SJCRH30 (cell line): ENCODE measurements around the gene TRRAP. TPM values are rescaled to one million over a fixed set of nuclear protein-coding genes. Genes with fewer than 3 reads are reported as not detected.
"Not testable (repeated sequence)": the region's sequence is repeated elsewhere in the genome, so short reads cannot be mapped to it uniquely, and the experiment has no call there.

Experiments
- DNase-seq, 2 experiments: peaks; one replicate each; pipeline ENCODE4 v3.0.0-alpha.2; 2015 to 2020
- H3K27ac ChIP-seq: fragments of 250-450 bp; sonication (Bioruptor Pico); 2 replicates; pipeline ENCODE4 v1.5.1; 2020; ENCODE audit warnings: mild to moderate bottlenecking, moderate library complexity
- H3K27me3 ChIP-seq: fragments of 250-450 bp; sonication (Bioruptor Pico); 2 replicates; pipeline ENCODE4 v1.5.1; 2020; ENCODE audit warnings: mild to moderate bottlenecking, moderate library complexity
- H3K36me3 ChIP-seq: fragments of 250-450 bp; sonication (Bioruptor Pico); 2 replicates; pipeline ENCODE4 v1.5.1; 2020; ENCODE audit warnings: mild to moderate bottlenecking, moderate library complexity
- H3K4me1 ChIP-seq: fragments of 250-450 bp; sonication (Bioruptor Pico); 2 replicates; pipeline ENCODE4 v1.5.1; 2020; ENCODE audit warnings: mild to moderate bottlenecking, moderate library complexity
- H3K4me3 ChIP-seq: fragments of 250-450 bp; sonication (Bioruptor Pico); 2 replicates; pipeline ENCODE4 v1.5.1; 2020; ENCODE audit warnings: mild to moderate bottlenecking, moderate library complexity
- H3K9me3 ChIP-seq: fragments of 250-450 bp; sonication (Bioruptor Pico); replicated peaks from 2 replicates; pipeline ENCODE4 v1.5.1; 2020; ENCODE audit warnings: mild to moderate bottlenecking, moderate library complexity
- total RNA-seq: library from RNA; depleted of rRNA; stranded (reverse); fragments of >200 nt; shearing (Covaris generic); gene quantifications from 2 replicates; pipeline ENCODE4 v1.2.3, GENCODE V29; 2014; rRNA removed

The TRRAP gene
- 28.7 and 29.2 TPM in 2 replicates for total RNA-seq

- Histone ChIP-seq H3K4me3 (peak within 1 kb of the TSS; percentile 92), H3K4me1 (no peaks in the 10 kb centered on the region), H3K27me3 (0 out of 2 replicates have a peak, but pooled peaks cover 3% of the 10 kb centered on the region), H3K9me3 (no peaks in the 10 kb centered on the region), H3K36me3 (peaks cover 24% of the 10 kb centered on the region), H3K27ac (peak within 1 kb of the TSS; percentile 72)
- DNase-seq = peak; percentile 69 to 75
Measured at GRCh38 chr7:98878365-98879197, at the start of gene TRRAP. Gene TRRAP (plus strand): TSS chr7:98878532. CDS start chr7:98881151, 2,619 bp downstream.

GRCh38 chr7:98830972-98831548 is 47.3 kb upstream of the TRRAP start:
- no peak overlapping the region for H3K27ac ChIP-seq
- H3K27me3 ChIP-seq = no peaks in the 10 kb centered on the region; the same call in 1 of the 2 replicates
- no peak for DNase-seq
- no peaks in the 10 kb centered on the region for H3K9me3 ChIP-seq
- H3K4me1 ChIP-seq = no peaks in the 10 kb centered on the region
- no peak overlapping the region for H3K4me3 ChIP-seq
- no peaks in the 10 kb centered on the region for H3K36me3 ChIP-seq

GRCh38 chr7:98831641-98832221 is 46.6 kb upstream of the TRRAP start:
- H3K27me3 ChIP-seq = no peaks in the 10 kb centered on the region; the same call in 1 of the 2 replicates
- no peaks in the 10 kb centered on the region for H3K9me3 ChIP-seq
- H3K4me1 ChIP-seq = no peaks in the 10 kb centered on the region
- no peaks in the 10 kb centered on the region for H3K36me3 ChIP-seq
- no peak overlapping the region for H3K4me3 ChIP-seq
- DNase-seq = peak in 1 of 2 experiments; percentile 56
- no peak overlapping the region for H3K27ac ChIP-seq

GRCh38 chr7:98833022-98833421 is 45.3 kb upstream of the TRRAP start:
- H3K36me3 ChIP-seq = no peaks in the 10 kb centered on the region
- DNase-seq = no peak
- peaks cover 4% of the 10 kb centered on the region; the same call in 1 of the 2 replicates for H3K4me1 ChIP-seq
- H3K9me3 ChIP-seq = no peaks in the 10 kb centered on the region
- no peak overlapping the region for H3K27ac ChIP-seq
- no peaks in the 10 kb centered on the region; the same call in 1 of the 2 replicates for H3K27me3 ChIP-seq
- no peak overlapping the region for H3K4me3 ChIP-seq

GRCh38 chr7:98834949-98835348 is 43.4 kb upstream of the TRRAP start:
- Histone ChIP-seq H3K9me3 (no peaks in the 10 kb centered on the region), H3K4me3 (no peak overlapping the region), H3K27me3 (peaks cover 3% of the 10 kb centered on the region; the same call in 1 of the 2 replicates), H3K36me3 (no peaks in the 10 kb centered on the region), H3K27ac (no peak overlapping the region), H3K4me1 (peaks cover 4% of the 10 kb centered on the region; the same call in 1 of the 2 replicates)
- no peak for DNase-seq

GRCh38 chr7:98836811-98837629 is 41.3 kb upstream of the TRRAP start:
- H3K27ac ChIP-seq = no peak overlapping the region
- DNase-seq = peak; percentile 49 to 70

GRCh38 chr7:98837630-98837972 is 40.7 kb upstream of the TRRAP start:
- peaks cover 4% of the 10 kb centered on the region; the same call in 1 of the 2 replicates for H3K4me1 ChIP-seq
- no peaks in the 10 kb centered on the region for H3K36me3 ChIP-seq
- H3K27ac ChIP-seq = no peak overlapping the region
- no peak overlapping the region for H3K4me3 ChIP-seq
- H3K9me3 ChIP-seq = no peaks in the 10 kb centered on the region
- peaks cover 6% of the 10 kb centered on the region; the same call in 1 of the 2 replicates for H3K27me3 ChIP-seq
- no peak for DNase-seq

More at GRCh38 chr7:98836811-98837629, 41.3 kb upstream of the TRRAP start:
- Histone ChIP-seq H3K4me3 (no peak overlapping the region), H3K36me3 (no peaks in the 10 kb centered on the region), H3K9me3 (no peaks in the 10 kb centered on the region), H3K4me1 (peaks cover 4% of the 10 kb centered on the region; the same call in 1 of the 2 replicates), H3K27me3 (peaks cover 6% of the 10 kb centered on the region; the same call in 1 of the 2 replicates)

GRCh38 chr7:98840096-98840495 is 38.2 kb upstream of the TRRAP start:
- peaks cover 6% of the 10 kb centered on the region; the same call in 1 of the 2 replicates for H3K27me3 ChIP-seq
- DNase-seq = no peak
- peaks cover 4% of the 10 kb centered on the region; the same call in 1 of the 2 replicates for H3K4me1 ChIP-seq
- no peak overlapping the region for H3K4me3 ChIP-seq
- no peaks in the 10 kb centered on the region for H3K9me3 ChIP-seq
- H3K27ac ChIP-seq = no peak overlapping the region
- H3K36me3 ChIP-seq = no peaks in the 10 kb centered on the region

GRCh38 chr7:98840722-98841121 is 37.6 kb upstream of the TRRAP start:
- H3K36me3 ChIP-seq = no peaks in the 10 kb centered on the region
- no peak for DNase-seq
- H3K9me3 ChIP-seq = no peaks in the 10 kb centered on the region
- peaks cover 6% of the 10 kb centered on the region; the same call in 1 of the 2 replicates for H3K27me3 ChIP-seq
- H3K27ac ChIP-seq = no peak overlapping the region
- peaks cover 4% of the 10 kb centered on the region; the same call in 1 of the 2 replicates for H3K4me1 ChIP-seq
- no peak overlapping the region for H3K4me3 ChIP-seq

GRCh38 chr7:98841179-98841997 is 36.9 kb upstream of the TRRAP start:
- Histone ChIP-seq H3K9me3 (no peaks in the 10 kb centered on the region), H3K36me3 (no peaks in the 10 kb centered on the region), H3K27ac (no peak overlapping the region), H3K4me3 (no peak overlapping the region), H3K4me1 (peaks cover 4% of the 10 kb centered on the region; the same call in 1 of the 2 replicates), H3K27me3 (peaks cover 6% of the 10 kb centered on the region; the same call in 1 of the 2 replicates)
- DNase-seq = peak; percentile 40 to 70

GRCh38 chr7:98842552-98842951 is 35.8 kb upstream of the TRRAP start:
- H3K27ac ChIP-seq, H3K36me3 ChIP-seq: not testable (repeated sequence)

GRCh38 chr7:98848918-98849317 is 29.4 kb upstream of the TRRAP start:
- no peak for DNase-seq
- 0 out of 2 replicates have a peak, but pooled peaks cover 2% of the 10 kb centered on the region for H3K4me1 ChIP-seq

More at GRCh38 chr7:98842552-98842951, 35.8 kb upstream of the TRRAP start:
- not testable (repeated sequence) for H3K9me3 ChIP-seq, H3K27me3 ChIP-seq, DNase-seq, H3K4me3 ChIP-seq, H3K4me1 ChIP-seq

GRCh38 chr7:98852826-98853225 is 25.5 kb upstream of the TRRAP start:
- Histone ChIP-seq H3K27me3 (no peaks in the 10 kb centered on the region), H3K4me1 (peaks cover 8% of the 10 kb centered on the region), H3K4me3 (no peak overlapping the region), H3K36me3 (no peaks in the 10 kb centered on the region), H3K27ac (no peak overlapping the region), H3K9me3 (no peaks in the 10 kb centered on the region)
- no peak for DNase-seq

More at GRCh38 chr7:98848918-98849317, 29.4 kb upstream of the TRRAP start:
- Histone ChIP-seq H3K4me3 (no peak overlapping the region), H3K27me3 (no peaks in the 10 kb centered on the region), H3K27ac (no peak overlapping the region), H3K9me3 (no peaks in the 10 kb centered on the region), H3K36me3 (no peaks in the 10 kb centered on the region)
